Neuronal stem cell (in vitro differentiated cells): ENCODE results near the gene C19orf33.

Experiments used
- DNase-seq: peaks from one replicate; pipeline ENCODE4 v3.0.0-alpha.2; 2013; ENCODE audit warnings: low spot score
- H2AFZ ChIP-seq: one replicate; pipeline ENCODE4 v1.6.1; 2013; ENCODE audit warnings: mild to moderate bottlenecking, low read length, inconsistent platforms
- H2AK5ac ChIP-seq: 2 replicates; pipeline ENCODE4 v1.6.1; 2013; ENCODE audit warnings: low read depth, mild to moderate bottlenecking, inconsistent platforms, low read length, moderate library complexity, mixed read lengths
- H2BK120ac ChIP-seq: 2 replicates; pipeline ENCODE4 v1.6.1; 2013; ENCODE audit warnings: low read depth, mild to moderate bottlenecking, inconsistent platforms, low read length, moderate library complexity, mixed read lengths
- H2BK12ac ChIP-seq: one replicate; pipeline ENCODE4 v1.6.1; 2013; ENCODE audit warnings: low read length, inconsistent platforms
- H2BK15ac ChIP-seq: 2 replicates; pipeline ENCODE4 v1.6.1; 2013; ENCODE audit warnings: mild to moderate bottlenecking, low read length, inconsistent platforms, mixed read lengths
- H2BK5ac ChIP-seq: one replicate; pipeline ENCODE4 v1.6.1; 2013; ENCODE audit warnings: inconsistent platforms, mild to moderate bottlenecking, low read length, moderate library complexity
- H3K14ac ChIP-seq: one replicate; pipeline ENCODE4 v1.6.1; 2013; ENCODE audit warnings: low read length, inconsistent platforms
- H3K18ac ChIP-seq: 2 replicates; pipeline ENCODE4 v1.6.1; 2013; ENCODE audit warnings: low read length, inconsistent platforms
- H3K23ac ChIP-seq: 2 replicates; pipeline ENCODE4 v1.6.1; 2013; ENCODE audit warnings: low read depth, mild to moderate bottlenecking, mixed read lengths, low read length, inconsistent platforms; ENCODE audit not compliant: poor library complexity
- H3K27ac ChIP-seq: replicated peaks from 3 replicates; pipeline ENCODE4 v1.5.1; 2013; ENCODE audit warnings: low read length, inconsistent platforms
- H3K27me3 ChIP-seq, 3 experiments: 2 replicates each; pipeline ENCODE4 v1.6.1; 2013; ENCODE audit warnings: low read length in 3 of 3, mild to moderate bottlenecking in 2 of 3, inconsistent platforms in 1 of 3, low read depth in 1 of 3, mixed read lengths in 1 of 3, moderate library complexity in 1 of 3; ENCODE audit not compliant: control insufficient read depth in 3 of 3, insufficient read depth in 3 of 3
- H3K36me3 ChIP-seq, 2 donors: replicated peaks in 1 of 2; 2 replicates each; pipeline ENCODE4 v1.6.1; 2013; ENCODE audit warnings: low read length in 2 of 2; ENCODE audit not compliant: control insufficient read depth in 2 of 2, insufficient read depth in 2 of 2
- H3K4ac ChIP-seq: 2 replicates; pipeline ENCODE4 v1.6.1; 2013; ENCODE audit warnings: inconsistent platforms, mild to moderate bottlenecking, low read length, moderate library complexity
- H3K4me1 ChIP-seq, 2 donors: 1 replicate in 1 of 2; 2 replicates in 1 of 2; pipeline ENCODE4 v1.6.1; 2013; ENCODE audit warnings: low read length in 2 of 2, low read depth in 1 of 2; ENCODE audit not compliant: control insufficient read depth in 2 of 2, insufficient read depth in 1 of 2
- H3K4me2 ChIP-seq: one replicate; pipeline ENCODE4 v1.6.1; 2013; ENCODE audit warnings: mild to moderate bottlenecking, low read length, inconsistent platforms; ENCODE audit not compliant: insufficient read depth, poor library complexity, severe bottlenecking
- H3K4me3 ChIP-seq, 2 donors: 2 replicates each; pipeline ENCODE4 v1.5.1; 2013; ENCODE audit warnings: low read length in 2 of 2, mild to moderate bottlenecking in 2 of 2, inconsistent platforms in 1 of 2, moderate library complexity in 1 of 2
- H3K79me1 ChIP-seq: one replicate; pipeline ENCODE4 v1.6.1; 2013; ENCODE audit warnings: low read depth, mild to moderate bottlenecking, inconsistent platforms, low read length, moderate library complexity
- H3K9ac ChIP-seq: one replicate; pipeline ENCODE4 v1.6.1; 2013; ENCODE audit warnings: mild to moderate bottlenecking, low read depth, low read length, inconsistent platforms; ENCODE audit not compliant: poor library complexity
- H3K9me3 ChIP-seq, 2 donors: replicated peaks in 1 of 2; 2 replicates each; pipeline versions ENCODE3 to v1.6.1; 2013; ENCODE audit warnings: low read length in 2 of 2, mild to moderate bottlenecking in 2 of 2, inconsistent platforms in 1 of 2, low read depth in 1 of 2, mixed read lengths in 1 of 2, moderate library complexity in 1 of 2; ENCODE audit not compliant: control insufficient read depth in 2 of 2, insufficient read depth in 1 of 2
- H4K8ac ChIP-seq: one replicate; pipeline ENCODE4 v1.6.1; 2013; ENCODE audit warnings: low read depth, mild to moderate bottlenecking, inconsistent platforms, low read length, moderate library complexity
- H4K91ac ChIP-seq: one replicate; pipeline ENCODE4 v1.6.1; 2013; ENCODE audit warnings: low read length, low read depth, mild to moderate bottlenecking, inconsistent platforms; ENCODE audit not compliant: poor library complexity
- WGBS, 2 donors: extraction: QIAGEN DNeasy Blood & Tissue Kit; methylation state at CpG; one replicate each; pipeline ENCODE4 v1.1.7; 2013; ENCODE audit warnings: missing lambda C conversion rate in 2 of 2, mixed read lengths in 1 of 2; ENCODE audit not compliant: insufficient read length in 2 of 2, insufficient replicate concordance in 1 of 2; ENCODE audit errors: extremely low coverage in 2 of 2; 5-methylcytosine and 5-hydroxymethylcytosine counted together

Gene C19orf33

GRCh38 chr19:38298821-38299680 is 5.0 kb upstream of the C19orf33 start:
- Histone ChIP-seq H3K4me1 (peaks cover 1 to 7% of the 10 kb centered on the region in 2 donors), H3K14ac (no peak overlapping the region), H3K4me3 (peak overlapping the region in 1 of 2 donors; percentile 1), H2AK5ac (no peak overlapping the region), H2BK12ac (no peak overlapping the region), H2AFZ (no peak overlapping the region), H3K36me3 (no peaks in the 10 kb centered on the region), H3K27me3 (peaks cover 0 to 6% (median 4%) of the 10 kb centered on the region in 3 experiments), H2BK15ac (no peak overlapping the region), H3K4me2 (no peak overlapping the region), H3K9me3 (no peaks in the 10 kb centered on the region), H2BK120ac (no peak overlapping the region), H3K79me1 (no peaks in the 10 kb centered on the region), H3K23ac (no peak overlapping the region), H3K4ac (no peak overlapping the region), H2BK5ac (no peak overlapping the region), H3K18ac (no peak overlapping the region), H4K91ac (no peak overlapping the region), H4K8ac (no peak overlapping the region), H3K9ac (no peak overlapping the region), H3K27ac (no peak overlapping the region)
- no peak for DNase-seq
- no CpG with 5 or more reads among the region's 11 CpGs for WGBS, 2 donors

GRCh38 chr19:38304352-38304865 is 358 bp downstream of the C19orf33 start:
- no peak overlapping the region for H3K4me3 ChIP-seq

GRCh38 chr19:38304866-38305429 is 897 bp downstream of the C19orf33 start:
- Histone ChIP-seq H2AFZ (no peak overlapping the region), H2AK5ac (peak overlapping the region; percentile 98), H2BK120ac (no peak overlapping the region), H3K4me3 (no peak overlapping the region), H3K4me1 (peaks cover 5 to 15% of the 10 kb centered on the region in 2 donors), H3K23ac (peak overlapping the region; percentile 99), H4K91ac (no peak overlapping the region), H3K18ac (peak overlapping the region; percentile 96), H3K9ac (peak overlapping the region; percentile 77), H3K79me1 (peaks cover 2% of the 10 kb centered on the region), H3K27me3 (peaks cover 0 to 11% (median 0%) of the 10 kb centered on the region in 3 experiments), H3K14ac (peak overlapping the region; percentile 71), H2BK15ac (peak overlapping the region; percentile 100), H4K8ac (no peak overlapping the region), H2BK12ac (peak overlapping the region; percentile 73), H3K27ac (no peak overlapping the region), H3K4me2 (peak overlapping the region; percentile 52), H3K9me3 (no peaks in the 10 kb centered on the region), H3K36me3 (peaks cover 15 to 23% of the 10 kb centered on the region in 2 donors), H2BK5ac (no peak overlapping the region), H3K4ac (no peak overlapping the region)
- peak; percentile 82 for DNase-seq
- WGBS, 2 donors, result no CpG with 5 or more reads among the region's 29 CpGs

More at GRCh38 chr19:38304352-38304865, 358 bp downstream of the C19orf33 start:
- no CpG with 5 or more reads among the region's 27 CpGs for WGBS, 2 donors
- peaks cover 5 to 15% of the 10 kb centered on the region in 2 donors for H3K4me1 ChIP-seq
- H3K18ac ChIP-seq, result peak overlapping the region; percentile 81
- no peaks in the 10 kb centered on the region for H3K9me3 ChIP-seq
- H3K79me1 ChIP-seq, result peaks cover 2% of the 10 kb centered on the region
- no peak overlapping the region for H3K4ac ChIP-seq
- H2BK120ac ChIP-seq, result no peak overlapping the region
- H2BK15ac ChIP-seq, result peak overlapping the region; percentile 100
- H3K36me3 ChIP-seq, result peaks cover 15 to 23% of the 10 kb centered on the region in 2 donors
- no peak overlapping the region for H4K91ac ChIP-seq
- no peak overlapping the region for H2BK5ac ChIP-seq
- no peak overlapping the region for H2AFZ ChIP-seq
- H4K8ac ChIP-seq, result no peak overlapping the region
- H3K9ac ChIP-seq, result peak overlapping the region; percentile 63
- peak overlapping the region; percentile 73 for H2BK12ac ChIP-seq
- H3K14ac ChIP-seq, result peak overlapping the region; percentile 98
- H3K27me3 ChIP-seq, result peaks cover 0 to 11% (median 0%) of the 10 kb centered on the region in 3 experiments
- peak overlapping the region; percentile 52 for H3K4me2 ChIP-seq
- H3K23ac ChIP-seq, result peak overlapping the region; percentile 80
- peak overlapping the region; percentile 98 for H2AK5ac ChIP-seq
- DNase-seq, result no peak
- H3K27ac ChIP-seq, result no peak overlapping the region

GRCh38 chr19:38306236-38306635 is 2.2 kb downstream of the C19orf33 start:
- no peak overlapping the region for H2BK120ac ChIP-seq
- no peak overlapping the region for H2BK12ac ChIP-seq
- H4K91ac ChIP-seq, result no peak overlapping the region
- no peaks in the 10 kb centered on the region for H3K9me3 ChIP-seq
- no peak overlapping the region for H4K8ac ChIP-seq
- peaks cover 0 to 15% of the 10 kb centered on the region in 2 donors for H3K4me1 ChIP-seq
- H3K18ac ChIP-seq, result no peak overlapping the region
- peaks cover 2% of the 10 kb centered on the region for H3K79me1 ChIP-seq
- H2BK5ac ChIP-seq, result no peak overlapping the region
- no CpG with 5 or more reads among the region's 3 CpGs for WGBS, 2 donors
- no peak overlapping the region for H2AFZ ChIP-seq
- no peak overlapping the region for H3K4me2 ChIP-seq
- no peak overlapping the region for H3K4ac ChIP-seq
- H3K4me3 ChIP-seq, result no peak overlapping the region
- no peak overlapping the region for H2BK15ac ChIP-seq
- no peak for DNase-seq
- H3K9ac ChIP-seq, result no peak overlapping the region
- H3K27me3 ChIP-seq, result peaks cover 0 to 11% (median 0%) of the 10 kb centered on the region in 3 experiments
- H2AK5ac ChIP-seq, result no peak overlapping the region
- H3K14ac ChIP-seq, result no peak overlapping the region
- peaks cover 15 to 23% of the 10 kb centered on the region in 2 donors for H3K36me3 ChIP-seq
- H3K23ac ChIP-seq, result no peak overlapping the region
- no peak overlapping the region for H3K27ac ChIP-seq
